ENCODE results near the gene GSTO2.

GRCh38 chr10:104324221-104324686, 55.3 kb downstream of the GSTO2 start:
- TF ChIP-seq CTCF (IDR thresholded peaks at IDR 0.05; ENCODE audit: poor library complexity), result no peak
- no peak for TF ChIP-seq EZH2phosphoT487 (IDR thresholded peaks at IDR 0.05; ENCODE audit: low read depth, severe bottlenecking, unreplicated experiment)

Measured in hepatocyte (in vitro differentiated cells).